ENCODE results near the gene IRAK2.

DNA sequence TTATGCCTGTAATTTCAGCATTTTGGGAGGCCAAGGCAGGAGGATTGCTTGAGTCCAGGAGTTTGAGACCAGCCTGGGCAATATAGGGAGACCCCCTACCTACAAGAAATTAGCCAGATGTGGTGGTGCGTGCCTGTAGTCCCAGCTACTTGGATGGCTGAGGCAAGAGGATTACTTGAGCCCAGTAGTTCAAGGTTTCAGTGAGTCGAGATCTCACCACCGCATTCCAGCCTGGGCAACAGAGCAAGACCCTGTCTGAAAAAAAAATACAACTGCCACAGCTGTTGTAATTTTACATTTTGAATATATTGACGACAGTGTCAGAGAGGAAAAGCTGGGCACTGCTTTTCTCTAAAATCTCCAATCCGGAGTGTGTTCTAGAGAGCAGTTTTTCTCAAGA, 104.7 kb downstream of the IRAK2 start:
- TF ChIP-seq, protein P1, sequence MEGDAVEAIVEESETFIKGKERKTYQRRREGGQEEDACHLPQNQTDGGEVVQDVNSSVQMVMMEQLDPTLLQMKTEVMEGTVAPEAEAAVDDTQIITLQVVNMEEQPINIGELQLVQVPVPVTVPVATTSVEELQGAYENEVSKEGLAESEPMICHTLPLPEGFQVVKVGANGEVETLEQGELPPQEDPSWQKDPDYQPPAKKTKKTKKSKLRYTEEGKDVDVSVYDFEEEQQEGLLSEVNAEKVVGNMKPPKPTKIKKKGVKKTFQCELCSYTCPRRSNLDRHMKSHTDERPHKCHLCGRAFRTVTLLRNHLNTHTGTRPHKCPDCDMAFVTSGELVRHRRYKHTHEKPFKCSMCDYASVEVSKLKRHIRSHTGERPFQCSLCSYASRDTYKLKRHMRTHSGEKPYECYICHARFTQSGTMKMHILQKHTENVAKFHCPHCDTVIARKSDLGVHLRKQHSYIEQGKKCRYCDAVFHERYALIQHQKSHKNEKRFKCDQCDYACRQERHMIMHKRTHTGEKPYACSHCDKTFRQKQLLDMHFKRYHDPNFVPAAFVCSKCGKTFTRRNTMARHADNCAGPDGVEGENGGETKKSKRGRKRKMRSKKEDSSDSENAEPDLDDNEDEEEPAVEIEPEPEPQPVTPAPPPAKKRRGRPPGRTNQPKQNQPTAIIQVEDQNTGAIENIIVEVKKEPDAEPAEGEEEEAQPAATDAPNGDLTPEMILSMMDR (conservative IDR thresholded peaks at IDR 0.05; ENCODE audit: low read depth, low read length), result no peak
- no peak for TF ChIP-seq EZH2 (IDR thresholded peaks at IDR 0.05; ENCODE audit: borderline replicate concordance, low read depth, low read length, poor library complexity, severe bottlenecking)
